GM10266 (cell line): ENCODE results near the gene CHD9.
A peak's percentile ranks its signal among the peaks of the same experiment; 100 is the strongest.

ENCODE experiments used
- DNase-seq: peaks from one replicate; pipeline ENCODE4 v3.0.0; 2012; ENCODE audit errors: extremely low spot score
- TF ChIP-seq, protein P1 (sequence below): IDR thresholded peaks from 2 replicates; pipeline ENCODE4 v1.5.1; 2012; ENCODE audit warnings: mild to moderate bottlenecking, low read depth; ENCODE audit not compliant: control insufficient read depth, insufficient read depth; ENCODE audit errors: missing control alignments

Gene CHD9

GRCh38 chr16:53219795-53220454 is 165.1 kb downstream of the CHD9 start:
- TF ChIP-seq, protein P1, sequence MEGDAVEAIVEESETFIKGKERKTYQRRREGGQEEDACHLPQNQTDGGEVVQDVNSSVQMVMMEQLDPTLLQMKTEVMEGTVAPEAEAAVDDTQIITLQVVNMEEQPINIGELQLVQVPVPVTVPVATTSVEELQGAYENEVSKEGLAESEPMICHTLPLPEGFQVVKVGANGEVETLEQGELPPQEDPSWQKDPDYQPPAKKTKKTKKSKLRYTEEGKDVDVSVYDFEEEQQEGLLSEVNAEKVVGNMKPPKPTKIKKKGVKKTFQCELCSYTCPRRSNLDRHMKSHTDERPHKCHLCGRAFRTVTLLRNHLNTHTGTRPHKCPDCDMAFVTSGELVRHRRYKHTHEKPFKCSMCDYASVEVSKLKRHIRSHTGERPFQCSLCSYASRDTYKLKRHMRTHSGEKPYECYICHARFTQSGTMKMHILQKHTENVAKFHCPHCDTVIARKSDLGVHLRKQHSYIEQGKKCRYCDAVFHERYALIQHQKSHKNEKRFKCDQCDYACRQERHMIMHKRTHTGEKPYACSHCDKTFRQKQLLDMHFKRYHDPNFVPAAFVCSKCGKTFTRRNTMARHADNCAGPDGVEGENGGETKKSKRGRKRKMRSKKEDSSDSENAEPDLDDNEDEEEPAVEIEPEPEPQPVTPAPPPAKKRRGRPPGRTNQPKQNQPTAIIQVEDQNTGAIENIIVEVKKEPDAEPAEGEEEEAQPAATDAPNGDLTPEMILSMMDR, result no peak
- peak; percentile 3 for DNase-seq

- TF ChIP-seq, protein P1, result peak; percentile 24
- DNase-seq, result no peak
Measured at GRCh38 chr16:53220585-53220984, 165.8 kb downstream of the CHD9 start.

DNA sequence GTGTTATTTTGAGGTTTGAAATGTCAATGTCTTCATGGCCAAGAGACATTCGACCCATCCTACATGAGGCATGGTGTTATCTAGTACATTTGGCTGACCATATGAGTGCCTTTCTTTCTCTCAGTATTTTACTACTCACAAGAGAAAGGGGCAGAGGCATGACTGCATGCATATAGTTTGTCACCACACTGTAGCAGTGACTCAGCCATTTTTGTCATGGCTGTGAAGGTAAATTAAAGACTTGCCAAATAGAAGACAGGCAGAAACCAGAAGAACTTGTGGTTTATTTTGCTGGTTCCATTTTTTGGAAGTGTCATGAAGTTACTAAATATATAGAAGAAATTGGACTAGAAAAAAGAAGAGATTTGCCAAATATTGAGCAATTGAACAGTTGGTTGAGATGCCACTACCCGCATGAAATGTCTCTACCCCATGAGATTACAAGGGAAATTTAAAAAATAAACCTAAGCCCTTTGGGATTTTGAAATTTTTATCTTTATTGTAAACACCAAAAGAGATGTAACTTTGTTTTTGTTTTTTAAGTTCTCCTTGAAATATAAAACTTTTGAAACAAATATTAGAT is 170.3 kb downstream of the CHD9 start:
- no peak for DNase-seq
- TF ChIP-seq, protein P1, result no peak

GRCh38 chr16:53232826-53233529 is 178.2 kb downstream of the CHD9 start:
- TF ChIP-seq, protein P1, result no peak
- DNase-seq, result no peak

DNA sequence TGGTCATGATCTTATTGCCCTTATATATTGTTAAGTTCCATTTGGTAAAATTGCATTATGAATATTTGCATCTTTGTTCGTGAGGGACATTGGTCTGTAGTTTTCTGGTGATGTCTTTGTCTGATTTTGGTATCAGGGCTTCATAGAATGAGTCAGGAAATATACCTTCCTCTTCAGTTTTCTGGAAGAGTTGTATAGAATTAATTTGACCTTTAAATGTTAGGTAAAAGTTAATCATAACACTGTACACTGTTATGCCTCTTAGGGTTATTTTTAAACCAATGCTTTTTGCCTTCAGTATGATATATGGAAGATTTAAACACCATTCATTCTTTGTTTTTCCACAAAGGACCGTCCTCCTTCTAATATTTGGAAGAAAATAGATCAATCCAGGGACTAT is 180.0 kb downstream of the CHD9 start:
- DNase-seq, result no peak
- TF ChIP-seq, protein P1, result no peak

GRCh38 chr16:53235851-53236250 is 181.1 kb downstream of the CHD9 start:
- DNase-seq, result no peak
- TF ChIP-seq, protein P1, result no peak

DNA sequence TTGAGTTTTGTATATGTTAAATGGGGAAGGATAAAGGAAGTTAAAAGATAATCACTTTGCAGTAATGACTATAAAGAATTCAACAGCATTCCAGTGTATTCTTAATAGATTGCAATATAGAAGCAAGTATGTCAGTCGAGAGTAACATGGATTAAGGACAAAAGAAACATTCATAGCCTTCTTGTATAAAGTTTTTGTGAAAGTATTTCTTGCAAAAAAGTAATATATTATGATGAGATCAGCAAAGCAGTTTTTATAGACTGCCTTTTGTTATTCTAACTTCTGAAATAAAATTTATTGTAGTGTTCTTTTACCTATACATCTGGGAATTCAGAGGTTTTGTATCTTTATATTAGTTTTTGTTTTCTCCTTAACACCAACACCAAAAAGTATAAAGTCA is 194.5 kb downstream of the CHD9 start:
- TF ChIP-seq, protein P1, result no peak
- DNase-seq, result no peak
